NCI-H2107 treated with DMSO at 0.1 percent for 48 hours (cell line): ENCODE results near the gene AHDC1.
"Not testable (repeated sequence)": the region's sequence is repeated elsewhere in the genome, so short reads cannot be mapped to it uniquely, and the experiment has no call there.

Experiments
- DNase-seq: peaks from one replicate; lab custom pipeline; 2025; ENCODE audit not compliant: unreplicated experiment; lab: John Stamatoyannopoulos, UW

AHDC1 gene

GRCh38 chr1:27634177-27634984 lies 30.4 kb upstream of the AHDC1 start:
- no peak for DNase-seq

- DNase-seq: no peak
Observed at GRCh38 chr1:27633640-27634176, 29.8 kb upstream of the AHDC1 start.

GRCh38 chr1:27633298-27633610 lies 29.3 kb upstream of the AHDC1 start:
- no peak for DNase-seq

GRCh38 chr1:27632387-27633297 lies 28.7 kb upstream of the AHDC1 start:
- DNase-seq: no peak

GRCh38 chr1:27630859-27631491 lies 27.0 kb upstream of the AHDC1 start:
- no peak for DNase-seq

GRCh38 chr1:27628712-27629111 lies 24.8 kb upstream of the AHDC1 start:
- no peak for DNase-seq

GRCh38 chr1:27627733-27628132 lies 23.8 kb upstream of the AHDC1 start:
- DNase-seq: not testable (repeated sequence)

GRCh38 chr1:27627061-27627460 lies 23.1 kb upstream of the AHDC1 start:
- no peak for DNase-seq

GRCh38 chr1:27626031-27626935 lies 22.3 kb upstream of the AHDC1 start:
- DNase-seq: peak; percentile 23

- no peak for DNase-seq
Observed at GRCh38 chr1:27624467-27625178, 20.7 kb upstream of the AHDC1 start.

- DNase-seq: no peak
Observed at GRCh38 chr1:27623327-27624212, 19.6 kb upstream of the AHDC1 start.

- DNase-seq: no peak
Observed at GRCh38 chr1:27622828-27623227, 18.9 kb upstream of the AHDC1 start.

GRCh38 chr1:27621051-27621920 lies 17.3 kb upstream of the AHDC1 start:
- no peak for DNase-seq

GRCh38 chr1:27619782-27620438 lies 16.0 kb upstream of the AHDC1 start:
- not testable (repeated sequence) for DNase-seq

GRCh38 chr1:27618341-27619082 lies 14.6 kb upstream of the AHDC1 start:
- DNase-seq: no peak

GRCh38 chr1:27617420-27617819 lies 13.5 kb upstream of the AHDC1 start:
- DNase-seq: no peak

GRCh38 chr1:27616441-27616840 lies 12.5 kb upstream of the AHDC1 start:
- no peak for DNase-seq
